Left cardiac atrium (tissue), 4 donors: Measurements from ENCODE around the gene RAD50. TPM values are rescaled to one million over a fixed set of nuclear protein-coding genes. Genes with fewer than 3 reads are reported as not detected.
A peak's percentile ranks its signal among the peaks of the same experiment; 100 is the strongest.
"Not testable (repeated sequence)": the region's sequence is repeated elsewhere in the genome, so short reads cannot be mapped to it uniquely, and the experiment has no call there.

Source experiments
- ATAC-seq, 2 donors: fragments of 200-7000 bp; cut with Tn5 transposase; one replicate each; pipeline ENCODE4 v1.9.1; 2020; ENCODE audit warnings: mild to moderate bottlenecking in 2 of 2, moderate library complexity in 2 of 2
- DNase-seq: peaks from one replicate; pipeline ENCODE4 v3.0.0-alpha.2; 2020
- intact Hi-C, 2 donors: fragments of 100-400 bp; cut with DNase I; formaldehyde crosslinking; loops; one replicate each; pipeline versions ENCODE4 v1.14.1 to v1.15.1; 2022 to 2023
- total RNA-seq, 2 donors: library from RNA; stranded (reverse); fragmentation: NEBNext Ultra II Directional; extraction: Animal tissue kit (Norgen Biotek cat#: 25700); gene quantifications; one replicate each; pipeline ENCODE4 v1.2.1, GENCODE V29; 2021
- donor health status: DM: no; HTN: yes; CAD: no.
- donor health status: DM: no; HTN: yes; CAD: no; lungs with severe emphysema.
- donor health status: DM: yes; HTN: yes; CAD: no.
- donor health status: Dilated cardiomyopathy.

The RAD50 gene
- total RNA-seq, 2 donors from 2014 or later, result 26.7 to 30.2 TPM

GRCh38 chr5:132621699-132622098, 64.9 kb downstream of the RAD50 start:
- ATAC-seq (no peak), DNase-seq (no peak)
- intact Hi-C loops, result no loop called here

GRCh38 chr5:132622608-132623007, 65.8 kb downstream of the RAD50 start:
- DNase-seq (no peak), ATAC-seq (no peak)
- intact Hi-C loops, result no loop called here

- no peak for ATAC-seq
- intact Hi-C loops, result no loop called here
- DNase-seq, result no peak
Observed at GRCh38 chr5:132627470-132627869, 70.7 kb downstream of the RAD50 start.

GRCh38 chr5:132628814-132629213, 72.0 kb downstream of the RAD50 start:
- intact Hi-C loops, result no loop called here
- ATAC-seq (no peak), DNase-seq (no peak)

- no peak for ATAC-seq
- DNase-seq, result no peak
- intact Hi-C loops, result no loop called here
Observed at GRCh38 chr5:132629230-132629944, 72.6 kb downstream of the RAD50 start.

GRCh38 chr5:132633587-132633986, 76.8 kb downstream of the RAD50 start:
- DNase-seq, ATAC-seq, intact Hi-C loops: not testable (repeated sequence)

GRCh38 chr5:132635873-132636272, 79.1 kb downstream of the RAD50 start:
- no peak for DNase-seq

GRCh38 chr5:132637241-132637640, 80.5 kb downstream of the RAD50 start:
- intact Hi-C loops, result no loop called here
- DNase-seq (no peak), ATAC-seq (no peak)

More at GRCh38 chr5:132635873-132636272, 79.1 kb downstream of the RAD50 start:
- no peak for ATAC-seq
- intact Hi-C loops, result no loop called here

- intact Hi-C loops, result no loop called here
- ATAC-seq (no peak), DNase-seq (no peak)
Observed at GRCh38 chr5:132639706-132640130, 82.9 kb downstream of the RAD50 start.

- DNase-seq (no peak), ATAC-seq (no peak)
- intact Hi-C loops, result no loop called here
Observed at GRCh38 chr5:132640613-132641012, 83.8 kb downstream of the RAD50 start.

GRCh38 chr5:132641241-132641723, 84.5 kb downstream of the RAD50 start:
- DNase-seq, result no peak
- ATAC-seq, result no peak
- intact Hi-C loops, result no loop called here

GRCh38 chr5:132641841-132642240, 85.1 kb downstream of the RAD50 start:
- ATAC-seq (no peak), DNase-seq (no peak)
- intact Hi-C loops, result no loop called here

- DNase-seq (no peak), ATAC-seq (no peak)
- intact Hi-C loops, result no loop called here
Observed at GRCh38 chr5:132644177-132644576, 87.4 kb downstream of the RAD50 start.

- intact Hi-C loops, result no loop called here
- no peak for DNase-seq
Observed at GRCh38 chr5:132646583-132647266, 89.9 kb downstream of the RAD50 start.

GRCh38 chr5:132647473-132647872, 90.7 kb downstream of the RAD50 start:
- DNase-seq (no peak), ATAC-seq (no peak)
- intact Hi-C loops, result no loop called here

More at GRCh38 chr5:132646583-132647266, 89.9 kb downstream of the RAD50 start:
- no peak for ATAC-seq

- no peak for DNase-seq
- intact Hi-C loops, result no loop called here
- no peak for ATAC-seq
Observed at GRCh38 chr5:132648355-132648754, 91.6 kb downstream of the RAD50 start.

GRCh38 chr5:132651838-132652469, 95.2 kb downstream of the RAD50 start:
- ATAC-seq (no peak), DNase-seq (no peak)
- intact Hi-C loops, result no loop called here

GRCh38 chr5:132653716-132654115, 96.9 kb downstream of the RAD50 start:
- intact Hi-C loops, result no loop called here
- DNase-seq (no peak), ATAC-seq (no peak)

- ATAC-seq, result peak; percentile 31 to 48
- intact Hi-C loops, result no loop called here
- no peak for DNase-seq
Observed at GRCh38 chr5:132655821-132656773, 99.3 kb downstream of the RAD50 start.
